K562 (cell line): ENCODE results near the gene LSR. TPM values are rescaled to one million over a fixed set of nuclear protein-coding genes. Genes with fewer than 3 reads are reported as not detected.
A peak's percentile ranks its signal among the peaks of the same experiment; 100 is the strongest.

Experiments used
- ASH1L ChIP-seq: fragments of 450-650 bp; IDR thresholded peaks from 2 replicates; pipeline ENCODE4 v1.6.1; 2018; ENCODE audit warnings: borderline replicate concordance, mild to moderate bottlenecking, low read depth; ENCODE audit not compliant: partially characterized antibody
- FOXK2 ChIP-seq, 2 experiments: fragments of 450-650 bp; IDR thresholded peaks in 1 of 2; conservative IDR thresholded peaks in 1 of 2; 2 replicates each; pipeline ENCODE4 v1.6.1; 2016; ENCODE audit warnings: low read depth in 2 of 2, mild to moderate bottlenecking in 1 of 2
- NFE2L1 ChIP-seq: fragments of 450-650 bp; IDR thresholded peaks from 2 replicates; pipeline ENCODE4 v1.6.1; 2016; ENCODE audit warnings: missing genetic modification characterization, low read depth, mild to moderate bottlenecking, missing compliant biosample characterization, moderate library complexity, borderline replicate concordance
- PHB ChIP-seq: fragments of 250-450 bp; sonication (Bioruptor Pico); IDR thresholded peaks from 2 replicates; pipeline ENCODE4 v1.5.0; 2021
- POLR2AphosphoS5 ChIP-seq: IDR thresholded peaks from 2 replicates; pipeline ENCODE4 v1.6.1; 2011; ENCODE audit warnings: mild to moderate bottlenecking, low read depth, low read length, moderate library complexity; ENCODE audit not compliant: control insufficient read depth, insufficient read depth
- RBFOX2 ChIP-seq: fragments of 200-400 bp; formaldehyde crosslinking; IDR thresholded peaks from 2 replicates; pipeline ENCODE4 v1.6.1; 2017; ENCODE audit warnings: low read depth, mild to moderate bottlenecking, low read length, moderate library complexity
- SMARCC2 ChIP-seq: fragments of 450-650 bp; IDR thresholded peaks from 2 replicates; pipeline ENCODE4 v1.6.1; 2017; ENCODE audit warnings: antibody characterized with exemption, moderate library complexity, mild to moderate bottlenecking, low read depth
- ZBTB1 ChIP-seq: sonication (generic); formaldehyde crosslinking; IDR thresholded peaks from 2 replicates; pipeline ENCODE4 v1.8.1; 2023; ENCODE audit warnings: missing genetic modification reagents, low read depth, mild to moderate bottlenecking, borderline replicate concordance
- polyA plus RNA-seq, 8 experiments: library from polyadenylated mRNA; depleted of rRNA in 4 of 8; stranded (reverse) in 5 of 8; unstranded in 3 of 8; fragments of >200 nt; fragmentation: Nextera tagmentation in 2 of 8; fragmentation: Illumina TruSeq in 1 of 8; extraction: Ambion mirVana in 2 of 8; extraction: Trizol in 1 of 8; gene quantifications; 2 replicates each; pipeline versions ENCODE4 v1.2.1 to v1.2.3, GENCODE V29; 2011 to 2014; ENCODE audit warnings: inconsistent platforms in 1 of 8, missing spikeins in 1 of 8
- total RNA-seq, 7 experiments: library from RNA; depleted of rRNA in 6 of 7; stranded (reverse); fragments of >200 nt in 6 of 7; fragmentation: Illumina TruSeq in 2 of 7; extraction: Trizol in 2 of 7; gene quantifications; 2 replicates each; pipeline versions ENCODE4 v1.2.1 to v1.2.3, GENCODE V29; 2011 to 2021; ENCODE audit warnings: low replicate concordance in 1 of 7
- TF ChIP-seq, protein P1 (sequence below), 2 experiments: fragments of 450-650 bp; formaldehyde crosslinking in 1 of 2; IDR thresholded peaks; 2 replicates each; pipeline versions ENCODE4 v1.4.0 to v1.6.1; 2014 to 2020; ENCODE audit warnings: mild to moderate bottlenecking in 2 of 2, borderline replicate concordance in 1 of 2, low read depth in 1 of 2
- TF ChIP-seq, protein P2 (sequence below): fragments of 450-650 bp; IDR thresholded peaks from 2 replicates; pipeline ENCODE4 v1.6.1; 2016; ENCODE audit warnings: low read depth

Gene LSR
- total and polyA plus RNA-seq, 9 of the 15 experiments (the other 6 are each of a cell fraction or from before 2014, with no cell fraction given), result 0.44 to 87.9 (median 28.0) TPM

DNA sequence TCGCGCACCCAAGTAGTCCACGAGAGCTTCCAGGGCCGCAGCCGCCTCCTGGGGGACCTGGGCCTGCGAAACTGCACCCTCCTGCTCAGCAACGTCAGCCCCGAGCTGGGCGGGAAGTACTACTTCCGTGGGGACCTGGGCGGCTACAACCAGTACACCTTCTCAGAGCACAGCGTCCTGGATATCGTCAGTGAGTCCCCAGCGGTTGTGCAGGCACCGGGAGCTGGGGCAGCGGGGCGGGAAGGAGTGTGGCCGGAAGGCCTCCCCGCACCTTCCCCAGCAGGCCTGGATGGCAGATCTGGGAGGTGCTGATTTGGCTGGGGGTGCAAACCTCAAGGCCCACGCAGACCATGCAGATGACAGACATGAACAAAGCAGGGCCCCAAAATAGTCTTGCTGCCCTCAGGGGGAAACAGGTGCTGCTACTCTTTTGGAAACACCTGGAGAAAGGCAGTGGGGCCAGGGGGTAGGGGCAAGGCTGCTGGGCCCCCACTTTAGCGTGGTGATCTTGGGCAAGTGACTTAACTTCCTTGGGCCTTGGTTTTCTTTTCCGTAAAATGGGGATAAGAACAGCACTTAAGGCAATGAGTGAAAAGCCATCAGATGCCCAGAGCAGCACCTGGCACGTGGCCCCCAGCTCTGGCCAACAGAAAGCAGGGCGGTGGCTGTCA lies 47.1 kb downstream of the LSR start (continued):
- TF ChIP-seq, protein P1, sequence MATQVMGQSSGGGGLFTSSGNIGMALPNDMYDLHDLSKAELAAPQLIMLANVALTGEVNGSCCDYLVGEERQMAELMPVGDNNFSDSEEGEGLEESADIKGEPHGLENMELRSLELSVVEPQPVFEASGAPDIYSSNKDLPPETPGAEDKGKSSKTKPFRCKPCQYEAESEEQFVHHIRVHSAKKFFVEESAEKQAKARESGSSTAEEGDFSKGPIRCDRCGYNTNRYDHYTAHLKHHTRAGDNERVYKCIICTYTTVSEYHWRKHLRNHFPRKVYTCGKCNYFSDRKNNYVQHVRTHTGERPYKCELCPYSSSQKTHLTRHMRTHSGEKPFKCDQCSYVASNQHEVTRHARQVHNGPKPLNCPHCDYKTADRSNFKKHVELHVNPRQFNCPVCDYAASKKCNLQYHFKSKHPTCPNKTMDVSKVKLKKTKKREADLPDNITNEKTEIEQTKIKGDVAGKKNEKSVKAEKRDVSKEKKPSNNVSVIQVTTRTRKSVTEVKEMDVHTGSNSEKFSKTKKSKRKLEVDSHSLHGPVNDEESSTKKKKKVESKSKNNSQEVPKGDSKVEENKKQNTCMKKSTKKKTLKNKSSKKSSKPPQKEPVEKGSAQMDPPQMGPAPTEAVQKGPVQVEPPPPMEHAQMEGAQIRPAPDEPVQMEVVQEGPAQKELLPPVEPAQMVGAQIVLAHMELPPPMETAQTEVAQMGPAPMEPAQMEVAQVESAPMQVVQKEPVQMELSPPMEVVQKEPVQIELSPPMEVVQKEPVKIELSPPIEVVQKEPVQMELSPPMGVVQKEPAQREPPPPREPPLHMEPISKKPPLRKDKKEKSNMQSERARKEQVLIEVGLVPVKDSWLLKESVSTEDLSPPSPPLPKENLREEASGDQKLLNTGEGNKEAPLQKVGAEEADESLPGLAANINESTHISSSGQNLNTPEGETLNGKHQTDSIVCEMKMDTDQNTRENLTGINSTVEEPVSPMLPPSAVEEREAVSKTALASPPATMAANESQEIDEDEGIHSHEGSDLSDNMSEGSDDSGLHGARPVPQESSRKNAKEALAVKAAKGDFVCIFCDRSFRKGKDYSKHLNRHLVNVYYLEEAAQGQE (IDR thresholded peaks at IDR 0.05; ENCODE audit: borderline replicate concordance), result peak; percentile 43; the same call in 1 of the 2 replicates
- TF ChIP-seq, protein P1 (CRISPR knock-in tag; IDR thresholded peaks at IDR 0.05; ENCODE audit: low read depth), result no peak
- TF ChIP-seq PHB (CRISPR knock-in tag), result no peak
- TF ChIP-seq, protein P2, sequence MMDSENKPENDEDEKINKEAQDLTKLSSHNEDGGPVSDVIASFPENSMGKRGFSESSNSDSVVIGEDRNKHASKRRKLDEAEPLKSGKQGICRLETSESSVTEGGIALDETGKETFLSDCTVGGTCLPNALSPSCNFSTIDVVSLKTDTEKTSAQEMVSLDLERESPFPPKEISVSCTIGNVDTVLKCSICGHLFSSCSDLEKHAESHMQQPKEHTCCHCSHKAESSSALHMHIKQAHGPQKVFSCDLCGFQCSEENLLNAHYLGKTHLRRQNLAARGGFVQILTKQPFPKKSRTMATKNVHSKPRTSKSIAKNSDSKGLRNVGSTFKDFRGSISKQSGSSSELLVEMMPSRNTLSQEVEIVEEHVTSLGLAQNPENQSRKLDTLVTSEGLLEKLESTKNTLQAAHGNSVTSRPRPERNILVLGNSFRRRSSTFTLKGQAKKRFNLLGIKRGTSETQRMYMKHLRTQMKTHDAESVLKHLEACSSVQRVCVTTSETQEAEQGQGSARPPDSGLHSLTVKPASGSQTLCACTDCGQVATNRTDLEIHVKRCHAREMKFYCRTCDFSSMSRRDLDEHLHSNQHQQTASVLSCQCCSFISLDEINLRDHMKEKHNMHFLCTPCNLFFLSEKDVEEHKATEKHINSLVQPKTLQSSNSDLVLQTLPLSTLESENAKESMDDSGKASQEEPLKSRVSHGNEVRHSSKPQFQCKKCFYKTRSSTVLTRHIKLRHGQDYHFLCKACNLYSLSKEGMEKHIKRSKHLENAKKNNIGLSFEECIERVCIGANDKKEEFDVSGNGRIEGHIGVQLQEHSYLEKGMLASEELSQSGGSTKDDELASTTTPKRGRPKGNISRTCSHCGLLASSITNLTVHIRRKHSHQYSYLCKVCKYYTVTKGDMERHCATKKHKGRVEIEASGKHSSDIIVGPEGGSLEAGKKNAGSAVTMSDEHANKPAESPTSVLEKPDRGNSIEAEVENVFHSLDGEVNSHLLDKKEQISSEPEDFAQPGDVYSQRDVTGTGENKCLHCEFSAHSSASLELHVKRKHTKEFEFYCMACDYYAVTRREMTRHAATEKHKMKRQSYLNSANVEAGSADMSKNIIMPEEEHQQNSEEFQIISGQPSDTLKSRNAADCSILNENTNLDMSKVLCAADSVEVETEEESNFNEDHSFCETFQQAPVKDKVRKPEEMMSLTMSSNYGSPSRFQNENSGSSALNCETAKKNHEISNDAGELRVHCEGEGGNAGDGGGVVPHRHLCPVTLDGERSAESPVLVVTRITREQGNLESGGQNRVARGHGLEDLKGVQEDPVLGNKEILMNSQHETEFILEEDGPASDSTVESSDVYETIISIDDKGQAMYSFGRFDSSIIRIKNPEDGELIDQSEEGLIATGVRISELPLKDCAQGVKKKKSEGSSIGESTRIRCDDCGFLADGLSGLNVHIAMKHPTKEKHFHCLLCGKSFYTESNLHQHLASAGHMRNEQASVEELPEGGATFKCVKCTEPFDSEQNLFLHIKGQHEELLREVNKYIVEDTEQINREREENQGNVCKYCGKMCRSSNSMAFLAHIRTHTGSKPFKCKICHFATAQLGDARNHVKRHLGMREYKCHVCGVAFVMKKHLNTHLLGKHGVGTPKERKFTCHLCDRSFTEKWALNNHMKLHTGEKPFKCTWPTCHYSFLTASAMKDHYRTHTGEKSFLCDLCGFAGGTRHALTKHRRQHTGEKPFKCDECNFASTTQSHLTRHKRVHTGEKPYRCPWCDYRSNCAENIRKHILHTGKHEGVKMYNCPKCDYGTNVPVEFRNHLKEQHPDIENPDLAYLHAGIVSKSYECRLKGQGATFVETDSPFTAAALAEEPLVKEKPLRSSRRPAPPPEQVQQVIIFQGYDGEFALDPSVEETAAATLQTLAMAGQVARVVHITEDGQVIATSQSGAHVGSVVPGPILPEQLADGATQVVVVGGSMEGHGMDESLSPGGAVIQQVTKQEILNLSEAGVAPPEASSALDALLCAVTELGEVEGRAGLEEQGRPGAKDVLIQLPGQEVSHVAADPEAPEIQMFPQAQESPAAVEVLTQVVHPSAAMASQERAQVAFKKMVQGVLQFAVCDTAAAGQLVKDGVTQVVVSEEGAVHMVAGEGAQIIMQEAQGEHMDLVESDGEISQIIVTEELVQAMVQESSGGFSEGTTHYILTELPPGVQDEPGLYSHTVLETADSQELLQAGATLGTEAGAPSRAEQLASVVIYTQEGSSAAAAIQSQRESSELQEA, result no peak
- peak; percentile 25; the same call in 1 of the 2 replicates for TF ChIP-seq POLR2AphosphoS5
- peak; percentile 47; the same call in 1 of the 2 replicates for TF ChIP-seq RBFOX2
- TF ChIP-seq ZBTB1, result no peak
- TF ChIP-seq FOXK2 (conservative IDR thresholded peaks at IDR 0.05 in 1 of 2, IDR thresholded peaks at IDR 0.05 in 1 of 2; ENCODE audit: low read depth in 2 of 2), result no peak
- TF ChIP-seq ASH1L, result no peak
- TF ChIP-seq NFE2L1 (tag), result no peak
- no peak for TF ChIP-seq SMARCC2
